NB4 (cell line): Measurements from ENCODE around the gene MAGI1.

Source experiments
- POLR2A ChIP-seq: IDR thresholded peaks from 2 replicates; pipeline ENCODE4 v1.6.1; 2011; ENCODE audit warnings: mild to moderate bottlenecking; ENCODE audit not compliant: insufficient read length; ENCODE audit errors: extremely low read depth
- TF ChIP-seq, protein P1 (sequence below): IDR thresholded peaks from one replicate; pipeline ENCODE4 v1.5.1; 2012; ENCODE audit warnings: low read depth, low read length
- TF ChIP-seq, protein P2 (sequence below): IDR thresholded peaks from 2 replicates; pipeline ENCODE4 v1.6.1; 2011; ENCODE audit warnings: low read depth, low read length

GRCh38 chr3:65886391-65886790 is 152.3 kb downstream of the MAGI1 start:
- TF ChIP-seq POLR2A = no peak
- TF ChIP-seq, protein P1, sequence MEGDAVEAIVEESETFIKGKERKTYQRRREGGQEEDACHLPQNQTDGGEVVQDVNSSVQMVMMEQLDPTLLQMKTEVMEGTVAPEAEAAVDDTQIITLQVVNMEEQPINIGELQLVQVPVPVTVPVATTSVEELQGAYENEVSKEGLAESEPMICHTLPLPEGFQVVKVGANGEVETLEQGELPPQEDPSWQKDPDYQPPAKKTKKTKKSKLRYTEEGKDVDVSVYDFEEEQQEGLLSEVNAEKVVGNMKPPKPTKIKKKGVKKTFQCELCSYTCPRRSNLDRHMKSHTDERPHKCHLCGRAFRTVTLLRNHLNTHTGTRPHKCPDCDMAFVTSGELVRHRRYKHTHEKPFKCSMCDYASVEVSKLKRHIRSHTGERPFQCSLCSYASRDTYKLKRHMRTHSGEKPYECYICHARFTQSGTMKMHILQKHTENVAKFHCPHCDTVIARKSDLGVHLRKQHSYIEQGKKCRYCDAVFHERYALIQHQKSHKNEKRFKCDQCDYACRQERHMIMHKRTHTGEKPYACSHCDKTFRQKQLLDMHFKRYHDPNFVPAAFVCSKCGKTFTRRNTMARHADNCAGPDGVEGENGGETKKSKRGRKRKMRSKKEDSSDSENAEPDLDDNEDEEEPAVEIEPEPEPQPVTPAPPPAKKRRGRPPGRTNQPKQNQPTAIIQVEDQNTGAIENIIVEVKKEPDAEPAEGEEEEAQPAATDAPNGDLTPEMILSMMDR = no peak
- TF ChIP-seq, protein P2, sequence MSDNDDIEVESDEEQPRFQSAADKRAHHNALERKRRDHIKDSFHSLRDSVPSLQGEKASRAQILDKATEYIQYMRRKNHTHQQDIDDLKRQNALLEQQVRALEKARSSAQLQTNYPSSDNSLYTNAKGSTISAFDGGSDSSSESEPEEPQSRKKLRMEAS = no peak
